Liver (tissue), 3 donors: ENCODE data around the gene RBM47.

Experiments
- GABPA ChIP-seq, 2 donors: IDR thresholded peaks in 1 of 2; conservative IDR thresholded peaks in 1 of 2; 2 replicates each; pipeline ENCODE4 v1.6.1; 2016; ENCODE audit warnings: antibody characterized with exemption in 2 of 2, mild to moderate bottlenecking in 1 of 2, moderate library complexity in 1 of 2
- HNF4G ChIP-seq: IDR thresholded peaks from 2 replicates; pipeline ENCODE4 v1.6.1; 2016; ENCODE audit warnings: antibody characterized with exemption
- JUND ChIP-seq, 2 donors: IDR thresholded peaks; 2 replicates each; pipeline ENCODE4 v1.6.1; 2016; ENCODE audit warnings: antibody characterized with exemption in 2 of 2
- RAD21 ChIP-seq, 2 donors: IDR thresholded peaks; 2 replicates each; pipeline ENCODE4 v1.6.1; 2016; ENCODE audit warnings: antibody characterized with exemption in 2 of 2, mild to moderate bottlenecking in 2 of 2
- TF ChIP-seq, protein P1 (sequence below): fragments of 150-350 bp; IDR thresholded peaks from 2 replicates; pipeline ENCODE4 v1.5.1; 2017; ENCODE audit warnings: improper control_type of control experiment, low read depth, low read length; ENCODE audit not compliant: missing input control
- donor health status: healthy.
- donor health status: healthy.

DNA sequence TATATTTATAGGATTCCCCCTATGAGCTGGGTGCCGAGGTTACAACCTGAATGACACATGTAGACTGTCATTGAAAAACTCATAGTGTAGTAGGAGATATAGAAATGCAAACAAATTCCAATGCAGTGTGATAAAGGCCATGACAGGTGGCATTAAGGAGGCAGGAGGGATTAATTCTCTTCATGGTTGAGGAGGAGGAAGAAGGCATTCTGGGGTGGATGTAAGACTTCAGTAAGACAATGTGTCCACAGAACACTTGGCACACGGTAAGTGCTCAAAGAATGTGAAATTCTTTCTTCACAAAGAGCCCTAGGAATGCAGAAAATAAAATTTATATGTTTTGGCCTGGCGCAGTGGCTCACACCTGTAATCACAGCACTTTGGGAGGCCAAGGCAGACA is 136.5 kb downstream of the RBM47 start:
- TF ChIP-seq RAD21 (IDR thresholded peaks at IDR 0.05) (no peak), JUND (IDR thresholded peaks at IDR 0.05) (no peak), HNF4G (no peak), GABPA (IDR thresholded peaks at IDR 0.05 in 1 of 2, conservative IDR thresholded peaks at IDR 0.05 in 1 of 2) (no peak)
- TF ChIP-seq, protein P1, sequence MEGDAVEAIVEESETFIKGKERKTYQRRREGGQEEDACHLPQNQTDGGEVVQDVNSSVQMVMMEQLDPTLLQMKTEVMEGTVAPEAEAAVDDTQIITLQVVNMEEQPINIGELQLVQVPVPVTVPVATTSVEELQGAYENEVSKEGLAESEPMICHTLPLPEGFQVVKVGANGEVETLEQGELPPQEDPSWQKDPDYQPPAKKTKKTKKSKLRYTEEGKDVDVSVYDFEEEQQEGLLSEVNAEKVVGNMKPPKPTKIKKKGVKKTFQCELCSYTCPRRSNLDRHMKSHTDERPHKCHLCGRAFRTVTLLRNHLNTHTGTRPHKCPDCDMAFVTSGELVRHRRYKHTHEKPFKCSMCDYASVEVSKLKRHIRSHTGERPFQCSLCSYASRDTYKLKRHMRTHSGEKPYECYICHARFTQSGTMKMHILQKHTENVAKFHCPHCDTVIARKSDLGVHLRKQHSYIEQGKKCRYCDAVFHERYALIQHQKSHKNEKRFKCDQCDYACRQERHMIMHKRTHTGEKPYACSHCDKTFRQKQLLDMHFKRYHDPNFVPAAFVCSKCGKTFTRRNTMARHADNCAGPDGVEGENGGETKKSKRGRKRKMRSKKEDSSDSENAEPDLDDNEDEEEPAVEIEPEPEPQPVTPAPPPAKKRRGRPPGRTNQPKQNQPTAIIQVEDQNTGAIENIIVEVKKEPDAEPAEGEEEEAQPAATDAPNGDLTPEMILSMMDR = no peak
